Left ventricle myocardium inferior (tissue), 1 donor: Measurements from ENCODE around the gene EPC1. TPM values are rescaled to one million over a fixed set of nuclear protein-coding genes. Genes with fewer than 3 reads are reported as not detected.

Experiments used
- DNase-seq: peaks from one replicate; pipeline ENCODE4 v3.0.0-alpha.2; 2020
- H3K27ac ChIP-seq: fragments of 200-600 bp; replicated peaks from 2 replicates; pipeline ENCODE4 v1.8.0; 2021
- H3K27me3 ChIP-seq: fragments of 200-600 bp; 2 replicates; pipeline ENCODE4 v1.8.0; 2021; ENCODE audit warnings: low read depth
- H3K36me3 ChIP-seq: fragments of 200-600 bp; 2 replicates; pipeline ENCODE4 v1.8.0; 2021
- H3K4me1 ChIP-seq: fragments of 200-600 bp; 2 replicates; pipeline ENCODE4 v1.8.0; 2021
- H3K4me3 ChIP-seq: fragments of 200-600 bp; 2 replicates; pipeline ENCODE4 v1.8.0; 2021; ENCODE audit warnings: mild to moderate bottlenecking, moderate library complexity
- H3K9me3 ChIP-seq: fragments of 200-600 bp; replicated peaks from 2 replicates; pipeline ENCODE4 v1.8.0; 2021
- intact Hi-C: fragments of 100-400 bp; cut with micrococcal nuclease; formaldehyde crosslinking; loops from one replicate; pipeline ENCODE4 v1.11.0; 2022
- total RNA-seq: library from RNA; stranded (reverse); fragmentation: NEBNext Ultra II Directional; extraction: Animal tissue kit (Norgen Biotek cat#: 25700); gene quantifications from one replicate; pipeline ENCODE4 v1.2.1, GENCODE V29; 2021
- TF ChIP-seq, protein P1 (sequence below): fragments of 200-600 bp; IDR thresholded peaks from 2 replicates; pipeline ENCODE4 v1.8.0; 2021; ENCODE audit warnings: antibody characterized with exemption, mild to moderate bottlenecking, borderline replicate concordance
- donor health status: DM: no; HTN: yes; CAD: no; lungs with severe emphysema.

EPC1 gene
- total RNA-seq, 1 donor from 2014 or later: 17.0 TPM

DNA sequence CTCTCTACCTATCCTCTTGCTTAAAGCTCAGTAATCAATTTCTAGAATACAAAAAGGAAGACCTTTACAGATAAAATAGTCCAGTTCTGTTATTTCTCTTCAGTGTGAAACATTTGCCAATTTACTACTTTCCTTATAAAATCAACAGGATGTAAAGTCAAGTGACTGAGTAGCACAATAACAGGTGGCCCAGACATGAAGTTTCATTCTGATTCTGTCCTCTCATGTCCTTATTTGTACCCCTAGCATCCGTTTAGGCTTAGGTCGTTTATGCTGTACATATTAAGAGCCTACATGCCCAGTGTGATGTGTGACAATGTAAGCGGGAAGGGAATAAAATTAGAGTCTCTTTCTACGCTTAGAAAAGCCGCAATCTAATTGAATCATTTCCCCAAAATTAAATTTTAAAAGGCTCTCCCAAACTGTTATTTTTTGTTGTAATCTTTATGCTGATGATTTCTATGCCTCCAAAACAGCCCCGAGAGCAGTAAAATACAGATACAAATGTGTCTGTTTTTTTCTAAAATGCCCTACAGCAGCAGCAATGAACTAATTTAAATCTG is 29.1 kb downstream of the EPC1 start:
- intact Hi-C loops: no loop called here
- no peak for DNase-seq
- Histone ChIP-seq H3K27ac (no peak overlapping the region), H3K4me1 (peaks cover 97% of the 10 kb centered on the region), H3K9me3 (no peaks in the 10 kb centered on the region), H3K4me3 (no peak overlapping the region), H3K27me3 (no peaks in the 10 kb centered on the region), H3K36me3 (no peaks in the 10 kb centered on the region)
- TF ChIP-seq, protein P1, sequence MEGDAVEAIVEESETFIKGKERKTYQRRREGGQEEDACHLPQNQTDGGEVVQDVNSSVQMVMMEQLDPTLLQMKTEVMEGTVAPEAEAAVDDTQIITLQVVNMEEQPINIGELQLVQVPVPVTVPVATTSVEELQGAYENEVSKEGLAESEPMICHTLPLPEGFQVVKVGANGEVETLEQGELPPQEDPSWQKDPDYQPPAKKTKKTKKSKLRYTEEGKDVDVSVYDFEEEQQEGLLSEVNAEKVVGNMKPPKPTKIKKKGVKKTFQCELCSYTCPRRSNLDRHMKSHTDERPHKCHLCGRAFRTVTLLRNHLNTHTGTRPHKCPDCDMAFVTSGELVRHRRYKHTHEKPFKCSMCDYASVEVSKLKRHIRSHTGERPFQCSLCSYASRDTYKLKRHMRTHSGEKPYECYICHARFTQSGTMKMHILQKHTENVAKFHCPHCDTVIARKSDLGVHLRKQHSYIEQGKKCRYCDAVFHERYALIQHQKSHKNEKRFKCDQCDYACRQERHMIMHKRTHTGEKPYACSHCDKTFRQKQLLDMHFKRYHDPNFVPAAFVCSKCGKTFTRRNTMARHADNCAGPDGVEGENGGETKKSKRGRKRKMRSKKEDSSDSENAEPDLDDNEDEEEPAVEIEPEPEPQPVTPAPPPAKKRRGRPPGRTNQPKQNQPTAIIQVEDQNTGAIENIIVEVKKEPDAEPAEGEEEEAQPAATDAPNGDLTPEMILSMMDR: no peak

DNA sequence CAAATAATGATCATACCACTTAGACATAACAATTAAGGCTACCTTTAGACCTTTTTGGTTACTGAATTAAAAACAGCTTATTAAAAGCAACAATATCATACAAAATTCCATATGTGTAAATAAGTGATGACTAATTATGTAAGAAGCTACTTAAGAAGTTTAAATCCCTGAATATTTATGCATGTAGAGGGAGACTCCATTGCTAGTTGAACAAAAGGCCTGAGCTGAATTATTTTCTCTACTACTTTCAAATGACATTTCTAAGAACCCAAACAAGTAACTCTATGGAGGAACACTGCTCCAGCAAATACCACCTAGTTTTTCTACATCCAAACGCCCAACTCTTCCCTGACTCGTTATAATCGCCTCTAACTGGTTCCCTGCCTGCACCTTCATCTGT is 31.5 kb downstream of the EPC1 start:
- Histone ChIP-seq H3K36me3 (no peaks in the 10 kb centered on the region), H3K27me3 (no peaks in the 10 kb centered on the region), H3K4me1 (peaks cover 93% of the 10 kb centered on the region), H3K4me3 (no peak overlapping the region), H3K27ac (no peak overlapping the region), H3K9me3 (no peaks in the 10 kb centered on the region)
- no peak for DNase-seq
- intact Hi-C loops: no loop called here
- TF ChIP-seq, protein P1: no peak

DNA sequence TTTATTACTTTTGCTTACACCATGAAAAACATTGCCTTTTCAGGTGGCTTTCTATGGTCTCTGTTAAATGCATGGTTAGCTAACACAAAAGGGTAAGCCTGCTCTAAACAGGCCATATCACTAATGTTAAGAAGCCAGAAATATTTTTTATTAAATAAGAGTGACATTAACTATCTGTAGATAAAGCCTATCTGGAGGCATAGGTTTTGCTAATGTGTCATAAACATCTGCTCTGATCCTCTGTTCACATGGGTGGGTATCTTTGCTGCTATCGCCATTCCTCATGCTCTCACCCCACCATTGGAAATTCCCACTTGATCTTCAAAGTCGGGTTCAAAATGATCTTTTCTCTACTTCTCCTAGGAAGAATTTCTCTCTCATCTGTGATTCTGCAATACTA is 32.4 kb downstream of the EPC1 start:
- Histone ChIP-seq H3K4me1 (peaks cover 85% of the 10 kb centered on the region), H3K36me3 (no peaks in the 10 kb centered on the region), H3K27ac (no peak overlapping the region), H3K4me3 (no peak overlapping the region), H3K27me3 (no peaks in the 10 kb centered on the region), H3K9me3 (no peaks in the 10 kb centered on the region)
- intact Hi-C loops: no loop called here
- DNase-seq: no peak
- TF ChIP-seq, protein P1: no peak

DNA sequence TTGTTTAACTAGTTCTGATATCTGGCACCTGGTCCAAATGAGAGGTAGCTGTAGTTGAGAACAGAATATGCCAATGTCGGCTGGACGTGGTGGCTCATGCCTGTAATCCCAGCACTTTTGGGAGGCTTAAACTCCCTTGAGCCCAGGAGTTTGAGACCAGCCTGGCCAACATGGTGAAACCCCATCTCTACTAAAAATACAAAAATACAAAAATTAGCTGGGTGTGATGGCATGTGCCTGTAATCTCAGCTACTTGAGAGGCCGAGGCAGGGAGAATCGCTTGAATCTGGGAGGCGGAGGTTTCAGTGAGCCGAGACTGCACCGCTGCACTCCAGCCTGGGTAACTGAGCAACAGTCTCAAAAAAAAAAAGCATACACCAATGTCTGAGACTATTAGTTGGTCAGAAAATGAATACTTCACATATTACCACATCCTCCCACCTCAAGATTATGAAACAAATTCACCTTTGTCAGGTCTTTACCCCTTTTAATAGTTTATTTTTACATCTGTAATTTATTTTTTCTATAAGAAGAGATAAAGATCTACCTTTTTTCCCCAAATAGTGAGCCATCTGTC is 38.8 kb downstream of the EPC1 start:
- Histone ChIP-seq H3K4me1 (peaks cover 69% of the 10 kb centered on the region), H3K4me3 (no peak overlapping the region), H3K27me3 (no peaks in the 10 kb centered on the region), H3K36me3 (peaks cover 28% of the 10 kb centered on the region), H3K9me3 (no peaks in the 10 kb centered on the region), H3K27ac (peak overlapping the region; percentile 2)
- TF ChIP-seq, protein P1: no peak
- intact Hi-C loops: no loop called here
- DNase-seq: no peak

DNA sequence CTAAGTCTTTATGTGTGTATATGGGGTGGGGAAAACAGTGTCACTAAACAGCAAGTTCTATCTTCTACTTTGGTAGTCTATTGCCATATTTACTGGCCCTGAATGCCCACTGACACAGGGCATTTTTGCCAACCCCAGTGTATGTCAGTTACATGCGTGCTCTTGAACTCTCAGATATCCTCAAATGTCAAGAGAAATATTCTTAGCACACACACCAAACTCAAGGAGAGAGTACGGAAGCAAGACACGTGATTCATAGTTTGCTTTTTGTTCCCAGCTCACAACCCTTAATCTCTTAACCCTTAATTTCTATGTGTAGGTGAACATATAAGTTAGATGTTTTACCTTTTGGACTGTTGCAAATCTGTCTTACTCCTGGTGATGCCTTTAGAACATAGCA is 39.3 kb downstream of the EPC1 start:
- no peak for DNase-seq
- TF ChIP-seq, protein P1: no peak
- no peak overlapping the region for H3K4me3 ChIP-seq
- intact Hi-C loops: no loop called here
- no peaks in the 10 kb centered on the region for H3K9me3 ChIP-seq
- peaks cover 68% of the 10 kb centered on the region for H3K4me1 ChIP-seq
- peaks cover 29% of the 10 kb centered on the region for H3K36me3 ChIP-seq
- no peaks in the 10 kb centered on the region for H3K27me3 ChIP-seq
- H3K27ac ChIP-seq: peak overlapping the region; percentile 2
